HepG2 (cell line): ENCODE data around the gene PGGT1B. TPM values are rescaled to one million over a fixed set of nuclear protein-coding genes. Genes with fewer than 3 reads are reported as not detected.

ENCODE experiments used
- ATAC-seq: fragments of 200-7000 bp; cut with Tn5 transposase; 3 replicates; pipeline ENCODE4 v1.9.1; 2020; ENCODE audit warnings: mild to moderate bottlenecking, moderate library complexity
- BruUV-seq: library from RNA; stranded (reverse); fragments of 400-500 nt; replicated peaks from 2 replicates; lab custom pipeline; 2021; lab: Mats Ljungman, UMichigan
- CTCF ChIA-PET: fragments of 300-600 bp; formaldehyde crosslinking; extraction: SDS; loops from one replicate; lab custom pipeline; 2021; ENCODE audit warnings: low total read pairs, inconsistent platforms, low intra/inter-chr PET ratio; lab: Yijun Ruan, JAX
- POLR2A ChIA-PET: fragments of 350-600 bp; sonication (Branson Sonifier 250); formaldehyde crosslinking; loops from one replicate; lab custom pipeline; 2020; ENCODE audit warnings: antibody characterized with exemption, inconsistent platforms; lab: Yijun Ruan, JAX
- DNase-seq: peaks from one replicate; pipeline ENCODE4 v3.0.0-alpha.2; 2015; ENCODE audit warnings: low spot score
- FAIRE-seq: peaks from 3 replicates; lab custom pipeline; 2011; peaks lifted over from hg19 to GRCh38; lab: Jason Lieb, UNC
- H2AFZ ChIP-seq: one replicate; pipeline ENCODE4 v1.6.1; 2011; ENCODE audit warnings: low read length, inconsistent platforms
- H3K27ac ChIP-seq: fragments of 300-600 bp; 3 replicates; pipeline ENCODE4 v1.8.0; 2011; ENCODE audit warnings: mixed run types, mild to moderate bottlenecking, mixed read lengths, low read length, inconsistent platforms; ENCODE audit not compliant: insufficient read depth; ENCODE audit errors: extremely low read length
- H3K27me3 ChIP-seq, 2 experiments: fragments of 200-600 bp in 1 of 2; 2 replicates in 1 of 2; 3 replicates in 1 of 2; pipeline versions ENCODE4 v1.6.0 to v1.8.0; 2011; ENCODE audit warnings: low read length in 2 of 2, mild to moderate bottlenecking in 2 of 2, moderate library complexity in 2 of 2, inconsistent platforms in 1 of 2; ENCODE audit not compliant: insufficient read depth in 2 of 2, control insufficient read depth in 1 of 2
- H3K36me3 ChIP-seq, 2 experiments: fragments of 200-600 bp in 1 of 2; replicated peaks in 1 of 2; 2 replicates in 1 of 2; 3 replicates in 1 of 2; pipeline versions ENCODE4 v1.5.1 to v1.8.0; 2011; ENCODE audit warnings: low read length in 2 of 2, inconsistent platforms in 1 of 2; ENCODE audit not compliant: insufficient read depth in 2 of 2, control insufficient read depth in 1 of 2
- H3K4me1 ChIP-seq: 2 replicates; pipeline ENCODE4 v1.5.1; 2012; ENCODE audit warnings: low read length, inconsistent platforms; ENCODE audit not compliant: insufficient read depth
- H3K4me2 ChIP-seq: 2 replicates; pipeline ENCODE4 v1.6.0; 2011; ENCODE audit warnings: low read depth, low read length, inconsistent platforms
- H3K4me3 ChIP-seq, 3 experiments: fragments of 200-600 bp in 1 of 3; sonication (generic), shearing (Covaris generic) in 1 of 3; replicated peaks in 1 of 3; 2 replicates each; pipeline ENCODE4 v1.5.1; 2011 to 2016; ENCODE audit warnings: low read length in 3 of 3, inconsistent platforms in 2 of 3, low read depth in 2 of 3, mild to moderate bottlenecking in 2 of 3, control low read depth in 1 of 3, mixed read lengths in 1 of 3; ENCODE audit not compliant: insufficient read depth in 1 of 3
- H3K79me2 ChIP-seq: one replicate; pipeline ENCODE4 v1.6.1; 2011; ENCODE audit warnings: low read length, inconsistent platforms; ENCODE audit not compliant: insufficient read depth
- H3K9ac ChIP-seq: 2 replicates; pipeline ENCODE4 v1.6.0; 2011; ENCODE audit warnings: mild to moderate bottlenecking, low read depth, low read length, inconsistent platforms; ENCODE audit not compliant: insufficient read depth
- H3K9me3 ChIP-seq: 2 replicates; pipeline ENCODE4 v1.5.1; 2012; ENCODE audit warnings: mild to moderate bottlenecking, low read length
- H4K20me1 ChIP-seq: 2 replicates; pipeline ENCODE4 v1.6.0; 2011; ENCODE audit warnings: inconsistent platforms, mild to moderate bottlenecking, low read length, moderate library complexity; ENCODE audit not compliant: insufficient read depth
- BORCS8-MEF2B ChIP-seq: sonication (generic); formaldehyde crosslinking; IDR thresholded peaks from 2 replicates; pipeline ENCODE4 v1.8.0; 2022; ENCODE audit warnings: mild to moderate bottlenecking, missing genetic modification reagents
- DNMT1 ChIP-seq: sonication (generic); formaldehyde crosslinking; IDR thresholded peaks from 2 replicates; pipeline ENCODE4 v1.5.1; 2020; ENCODE audit warnings: mild to moderate bottlenecking, missing genetic modification reagents
- KDM4B ChIP-seq: sonication (generic); formaldehyde crosslinking; IDR thresholded peaks from 2 replicates; pipeline ENCODE4 v1.4.0; 2020; ENCODE audit warnings: missing genetic modification reagents
- KDM5B ChIP-seq: sonication (generic); formaldehyde crosslinking; IDR thresholded peaks from 2 replicates; pipeline ENCODE4 v1.4.0; 2020; ENCODE audit warnings: missing genetic modification reagents, mild to moderate bottlenecking, borderline replicate concordance
- NCOA1 ChIP-seq: sonication (generic); formaldehyde crosslinking; IDR thresholded peaks from 2 replicates; pipeline ENCODE4 v1.9.0; 2021; ENCODE audit warnings: missing genetic modification reagents
- NR1H2 ChIP-seq: sonication (generic); formaldehyde crosslinking; IDR thresholded peaks from 2 replicates; pipeline ENCODE4 v1.8.1; 2022; ENCODE audit warnings: low read depth, missing genetic modification reagents, borderline replicate concordance
- POLR2G ChIP-seq: fragments of 200-400 bp; formaldehyde crosslinking; IDR thresholded peaks from 2 replicates; pipeline ENCODE4 v1.6.1; 2018; ENCODE audit warnings: mild to moderate bottlenecking, low read depth, low read length, moderate library complexity
- PRPF4 ChIP-seq: fragments of 200-400 bp; formaldehyde crosslinking; IDR thresholded peaks from 2 replicates; pipeline ENCODE4 v1.6.1; 2016; ENCODE audit warnings: low read length, low read depth; ENCODE audit not compliant: poor library complexity, severe bottlenecking
- SALL1 ChIP-seq: sonication (generic); formaldehyde crosslinking; IDR thresholded peaks from 2 replicates; pipeline ENCODE4 v1.8.0; 2022; ENCODE audit warnings: mild to moderate bottlenecking, missing genetic modification reagents
- YEATS2 ChIP-seq: sonication (generic); formaldehyde crosslinking; IDR thresholded peaks from 2 replicates; pipeline ENCODE4 v1.4.0; 2020; ENCODE audit warnings: missing genetic modification reagents, borderline replicate concordance
- ZFP82 ChIP-seq: sonication (generic); formaldehyde crosslinking; IDR thresholded peaks from 2 replicates; pipeline ENCODE4 v1.5.1; 2020; ENCODE audit warnings: mild to moderate bottlenecking, missing genetic modification reagents, borderline replicate concordance
- ZNF251 ChIP-seq: sonication (generic); formaldehyde crosslinking; IDR thresholded peaks from 2 replicates; pipeline ENCODE4 v1.9.0; 2021; ENCODE audit warnings: mild to moderate bottlenecking, missing genetic modification reagents
- ZNF253 ChIP-seq: sonication (generic); formaldehyde crosslinking; IDR thresholded peaks from 2 replicates; pipeline ENCODE4 v1.8.0; 2022; ENCODE audit warnings: mild to moderate bottlenecking, missing genetic modification reagents, borderline replicate concordance
- ZNF274 ChIP-seq: sonication (generic); formaldehyde crosslinking; IDR thresholded peaks from 2 replicates; pipeline ENCODE4 v1.5.1; 2020; ENCODE audit warnings: mild to moderate bottlenecking, missing genetic modification reagents
- ZNF563 ChIP-seq: sonication (generic); formaldehyde crosslinking; IDR thresholded peaks from 2 replicates; pipeline ENCODE4 v1.8.0; 2022; ENCODE audit warnings: mild to moderate bottlenecking, moderate library complexity, missing genetic modification reagents
- ZNF567 ChIP-seq: sonication (generic); formaldehyde crosslinking; IDR thresholded peaks from 2 replicates; pipeline ENCODE4 v1.8.1; 2023; ENCODE audit warnings: mild to moderate bottlenecking, missing genetic modification reagents, borderline replicate concordance
- ZSCAN30 ChIP-seq: sonication (generic); formaldehyde crosslinking; IDR thresholded peaks from 2 replicates; pipeline ENCODE4 v1.5.0; 2020; ENCODE audit warnings: mild to moderate bottlenecking, missing genetic modification reagents
- WGBS: methylation state at CpG from one replicate; pipeline ENCODE4 v1.1.6; 2017; ENCODE audit warnings: low lambda C conversion rate; 5-methylcytosine and 5-hydroxymethylcytosine counted together
- in situ Hi-C: cut with HindIII; loops from 2 replicates; pipeline ENCODE4 v1.10.0; 2017; ENCODE audit warnings: low pct_unique_long_range_greater_than_20kb; ENCODE audit not compliant: extremely low pct_ligation_motif_present
- intact Hi-C: fragments of 100-400 bp; cut with micrococcal nuclease; formaldehyde crosslinking; loops from one replicate; pipeline ENCODE4 v1.10.0; 2022; ENCODE audit not compliant: unreplicated experiment
- polyA plus RNA-seq, 8 experiments: library from polyadenylated mRNA; depleted of rRNA in 3 of 8; stranded (reverse) in 7 of 8; unstranded in 1 of 8; fragments of >200 nt; fragmentation: Illumina TruSeq in 4 of 8; extraction: Trizol in 4 of 8; gene quantifications; 2 replicates each; pipeline versions ENCODE4 v1.2.1 to v1.2.3, GENCODE V29; 2011 to 2016; ENCODE audit warnings: low read depth in 4 of 8, missing spikeins in 1 of 8, mixed read lengths in 1 of 8; ENCODE audit not compliant: insufficient read depth in 1 of 8
- total RNA-seq, 5 experiments: library from RNA; depleted of rRNA; stranded (reverse); fragments of >200 nt; fragmentation: Illumina TruSeq; extraction: Trizol; gene quantifications; 2 replicates each; pipeline ENCODE4 v1.2.3, GENCODE V29; 2016; ENCODE audit warnings: low read depth in 1 of 5
- TF ChIP-seq, protein P1 (sequence below): sonication (generic); formaldehyde crosslinking; conservative IDR thresholded peaks from 2 replicates; pipeline ENCODE4 v1.8.0; 2022; ENCODE audit warnings: missing genetic modification reagents
- TF ChIP-seq, protein P2 (sequence below): sonication (generic); formaldehyde crosslinking; IDR thresholded peaks from 2 replicates; pipeline ENCODE4 v1.8.0; 2022; ENCODE audit warnings: missing genetic modification reagents, mild to moderate bottlenecking, borderline replicate concordance

The PGGT1B gene
- total and polyA plus RNA-seq, 2 of the 13 experiments (the other 11 are each of a cell fraction or from before 2014, with no cell fraction given), result 2.4 to 42.7 TPM

DNA sequence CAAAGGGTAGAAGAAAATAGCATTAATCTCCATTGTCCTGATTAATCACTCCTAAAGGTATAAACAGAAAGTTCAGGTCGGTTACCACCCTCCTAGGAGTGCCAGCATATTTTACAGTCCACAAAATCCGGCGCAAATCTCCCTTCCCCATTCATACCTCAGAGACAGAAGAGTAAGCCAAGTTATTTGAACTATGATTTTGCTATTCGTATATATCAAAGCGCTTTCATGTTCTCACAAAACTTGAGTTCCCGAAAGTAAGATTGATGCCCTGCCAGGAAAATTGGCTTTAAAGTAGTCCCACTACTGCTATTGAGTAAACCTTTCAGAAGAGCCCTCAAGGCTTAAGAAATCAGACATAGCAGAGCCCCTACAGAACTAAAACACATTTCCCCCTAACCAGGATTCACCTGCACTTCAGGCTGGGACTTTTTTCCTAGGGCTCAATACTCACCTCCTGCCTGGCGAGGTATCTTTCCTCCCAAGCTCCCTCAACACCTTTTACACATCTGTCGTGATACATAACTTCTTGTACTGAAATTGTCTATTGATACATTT is 71.1 kb downstream of the PGGT1B start (continued):
- TF ChIP-seq BORCS8-MEF2B (no peak), NCOA1 (CRISPR knock-in tag) (no peak), SALL1 (CRISPR knock-in tag) (no peak), KDM5B (CRISPR knock-in tag) (no peak), POLR2G (no peak), ZNF567 (CRISPR knock-in tag) (no peak)

DNA sequence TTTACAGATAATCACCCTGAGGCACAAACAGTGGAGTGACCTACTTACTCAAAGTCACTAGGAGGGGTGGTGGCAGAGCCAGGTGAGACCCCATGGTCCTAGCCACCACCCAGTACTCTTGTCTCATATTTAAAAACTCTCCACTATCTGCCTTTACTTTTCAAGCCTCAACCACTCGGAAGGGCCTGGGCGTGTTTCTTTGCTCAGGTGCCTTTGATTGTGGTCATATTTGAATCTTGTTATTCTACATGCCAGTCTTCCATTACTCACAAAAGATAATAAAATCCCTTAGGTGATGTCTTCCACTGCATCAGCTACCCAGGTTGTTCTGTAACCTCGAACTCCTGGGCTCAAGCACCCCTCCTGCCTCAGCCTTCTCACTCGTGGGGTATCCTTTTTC is 72.3 kb downstream of the PGGT1B start:
- WGBS, result 22% methylated on average over 4 of the region's 4 CpGs
- Histone ChIP-seq H3K9me3 (no peaks in the 10 kb centered on the region), H3K4me3 (no peak overlapping the region), H3K4me1 (peaks cover 16% of the 10 kb centered on the region), H2AFZ (no peak overlapping the region), H3K27ac (no peak overlapping the region), H3K9ac (no peak overlapping the region), H3K79me2 (no peaks in the 10 kb centered on the region), H4K20me1 (no peaks in the 10 kb centered on the region), H3K36me3 (no peaks in the 10 kb centered on the region), H3K27me3 (no peaks in the 10 kb centered on the region), H3K4me2 (no peak overlapping the region)
- DNase-seq, result no peak
- in situ Hi-C loops, result no loop called here
- no TSS peak for BruUV-seq
- no peak for ATAC-seq
- intact Hi-C loops, result no loop called here
- ChIA-PET POLR2A (no interaction called here), CTCF (no interaction called here)
- no peak for FAIRE-seq
- TF ChIP-seq DNMT1 (CRISPR knock-in tag) (no peak), ZNF563 (CRISPR knock-in tag) (no peak), ZNF253 (CRISPR knock-in tag) (no peak), ZFP82 (CRISPR knock-in tag) (no peak), ZNF274 (no peak), ZSCAN30 (no peak), KDM4B (CRISPR knock-in tag) (no peak), NR1H2 (CRISPR knock-in tag) (no peak), PRPF4 (no peak), ZNF251 (CRISPR knock-in tag) (no peak), YEATS2 (no peak)
- TF ChIP-seq, protein P1, sequence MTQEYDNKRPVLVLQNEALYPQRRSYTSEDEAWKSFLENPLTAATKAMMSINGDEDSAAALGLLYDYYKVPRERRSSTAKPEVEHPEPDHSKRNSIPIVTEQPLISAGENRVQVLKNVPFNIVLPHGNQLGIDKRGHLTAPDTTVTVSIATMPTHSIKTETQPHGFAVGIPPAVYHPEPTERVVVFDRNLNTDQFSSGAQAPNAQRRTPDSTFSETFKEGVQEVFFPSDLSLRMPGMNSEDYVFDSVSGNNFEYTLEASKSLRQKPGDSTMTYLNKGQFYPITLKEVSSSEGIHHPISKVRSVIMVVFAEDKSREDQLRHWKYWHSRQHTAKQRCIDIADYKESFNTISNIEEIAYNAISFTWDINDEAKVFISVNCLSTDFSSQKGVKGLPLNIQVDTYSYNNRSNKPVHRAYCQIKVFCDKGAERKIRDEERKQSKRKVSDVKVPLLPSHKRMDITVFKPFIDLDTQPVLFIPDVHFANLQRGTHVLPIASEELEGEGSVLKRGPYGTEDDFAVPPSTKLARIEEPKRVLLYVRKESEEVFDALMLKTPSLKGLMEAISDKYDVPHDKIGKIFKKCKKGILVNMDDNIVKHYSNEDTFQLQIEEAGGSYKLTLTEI (CRISPR knock-in tag), result no peak
- TF ChIP-seq, protein P2, sequence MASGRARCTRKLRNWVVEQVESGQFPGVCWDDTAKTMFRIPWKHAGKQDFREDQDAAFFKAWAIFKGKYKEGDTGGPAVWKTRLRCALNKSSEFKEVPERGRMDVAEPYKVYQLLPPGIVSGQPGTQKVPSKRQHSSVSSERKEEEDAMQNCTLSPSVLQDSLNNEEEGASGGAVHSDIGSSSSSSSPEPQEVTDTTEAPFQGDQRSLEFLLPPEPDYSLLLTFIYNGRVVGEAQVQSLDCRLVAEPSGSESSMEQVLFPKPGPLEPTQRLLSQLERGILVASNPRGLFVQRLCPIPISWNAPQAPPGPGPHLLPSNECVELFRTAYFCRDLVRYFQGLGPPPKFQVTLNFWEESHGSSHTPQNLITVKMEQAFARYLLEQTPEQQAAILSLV (CRISPR knock-in tag), result no peak
